ENCODE measurements around the gene RHBDF1. TPM values are rescaled to one million over a fixed set of nuclear protein-coding genes. Genes with fewer than 3 reads are reported as not detected.
A peak's percentile ranks its signal among the peaks of the same experiment; 100 is the strongest.

The RHBDF1 gene
- total and polyA plus RNA-seq, 8 donors = 33.4 to 50.0 (median 39.7) TPM

DNA sequence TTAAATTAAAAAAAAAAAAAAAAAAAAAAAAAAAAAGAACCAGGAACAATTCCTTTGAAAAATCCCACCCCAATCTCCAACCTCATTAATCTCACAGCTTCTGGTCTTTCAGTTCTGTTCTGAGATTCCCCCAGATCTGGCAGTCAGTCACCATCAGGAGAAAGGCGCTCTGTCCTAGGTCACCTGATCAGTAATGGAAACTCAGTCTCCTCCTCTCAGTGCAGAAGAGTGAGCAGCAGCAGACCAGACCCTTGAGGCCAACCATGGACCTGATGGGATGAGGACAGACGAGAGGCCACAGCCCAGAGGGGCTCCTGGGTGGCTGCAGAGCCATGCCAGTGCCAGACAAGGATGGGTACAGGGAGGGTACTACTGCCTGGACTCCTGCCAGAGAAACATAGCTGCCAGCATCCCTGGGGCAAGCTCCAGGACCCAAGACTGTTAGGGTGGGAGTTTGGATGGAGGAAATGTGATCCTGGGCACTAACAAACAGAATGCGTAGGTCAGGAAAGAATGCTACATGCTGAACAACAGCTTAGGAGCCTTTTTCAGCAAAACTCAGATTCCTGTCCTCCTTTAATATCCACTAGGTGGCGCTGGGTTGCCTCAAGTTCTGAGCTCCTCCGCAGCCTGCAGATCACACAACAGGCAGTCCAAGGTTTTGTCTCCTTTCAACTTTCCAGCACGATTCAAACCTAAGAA, 34.3 kb upstream of the RHBDF1 start:
- intact Hi-C loops (cut with DNase I) = no loop called here
- Histone ChIP-seq H3K4me1 (peaks cover 0 to 4% of the 10 kb centered on the region in 2 donors), H3K36me3 (peaks cover 0 to 57% of the 10 kb centered on the region in 2 donors), H3K27ac (no peak overlapping the region), H3K27me3 (no peaks in the 10 kb centered on the region), H3K9me3 (no peaks in the 10 kb centered on the region), H3K4me3 (no peak overlapping the region)
- peak; percentile 65 to 72 for TF ChIP-seq CTCF (IDR thresholded peaks at IDR 0.05)
- peak in 2 of 4 donors; percentile 66 to 83 for DNase-seq
- peak; percentile 90 for ATAC-seq

GRCh38 chr16:105521-105920, 33.1 kb upstream of the RHBDF1 start:
- H3K27me3 ChIP-seq = no peaks in the 10 kb centered on the region
- H3K27ac ChIP-seq = no peak overlapping the region
- DNase-seq (no peak), ATAC-seq (no peak)
- H3K4me3 ChIP-seq = no peak overlapping the region
- intact Hi-C loops (cut with DNase I) = no loop called here
- TF ChIP-seq CTCF (IDR thresholded peaks at IDR 0.05) = no peak
- H3K4me1 ChIP-seq = peaks cover 0 to 4% of the 10 kb centered on the region in 2 donors
- H3K36me3 ChIP-seq = peaks cover 0 to 44% of the 10 kb centered on the region in 2 donors
- no peaks in the 10 kb centered on the region for H3K9me3 ChIP-seq

- H3K4me3 ChIP-seq = no peak overlapping the region
- intact Hi-C loops (cut with DNase I) = no loop called here
- peaks cover 0 to 38% of the 10 kb centered on the region in 2 donors for H3K36me3 ChIP-seq
- peaks cover 0 to 4% of the 10 kb centered on the region in 2 donors for H3K4me1 ChIP-seq
- no peaks in the 10 kb centered on the region for H3K27me3 ChIP-seq
- no peak for ATAC-seq
- DNase-seq = no peak
- H3K9me3 ChIP-seq = no peaks in the 10 kb centered on the region
- no peak for TF ChIP-seq CTCF (IDR thresholded peaks at IDR 0.05)
- H3K27ac ChIP-seq = no peak overlapping the region
These were observed 32.5 kb upstream of the RHBDF1 start for GRCh38 chr16:104928-105327.

DNA sequence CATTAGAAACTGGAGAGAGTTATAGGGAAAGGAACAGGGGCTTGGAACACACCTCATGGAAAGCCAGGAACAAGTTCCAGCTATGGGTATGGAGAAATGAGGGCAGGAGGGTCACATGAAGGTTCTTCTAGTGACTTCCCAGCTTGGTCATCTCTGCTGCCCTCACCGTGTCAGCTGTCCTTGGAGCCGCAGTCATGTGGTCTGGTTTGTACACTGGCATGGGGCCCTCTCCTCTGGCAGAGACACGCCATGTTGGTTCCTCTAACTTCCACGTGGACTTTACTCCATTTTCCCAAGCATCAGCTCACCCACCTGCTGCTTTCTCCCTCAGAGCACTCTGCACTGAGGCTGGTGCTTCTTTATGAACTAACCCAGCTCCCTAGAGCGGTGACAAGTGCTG, 31.9 kb upstream of the RHBDF1 start:
- no peak overlapping the region for H3K4me3 ChIP-seq
- H3K9me3 ChIP-seq = no peaks in the 10 kb centered on the region
- TF ChIP-seq CTCF (IDR thresholded peaks at IDR 0.05) = no peak
- H3K27ac ChIP-seq = no peak overlapping the region
- intact Hi-C loops (cut with DNase I) = no loop called here
- no peak for DNase-seq
- peaks cover 0 to 4% of the 10 kb centered on the region in 2 donors for H3K4me1 ChIP-seq
- H3K27me3 ChIP-seq = no peaks in the 10 kb centered on the region
- no peak for ATAC-seq
- H3K36me3 ChIP-seq = peaks cover 0 to 33% of the 10 kb centered on the region in 2 donors

DNA sequence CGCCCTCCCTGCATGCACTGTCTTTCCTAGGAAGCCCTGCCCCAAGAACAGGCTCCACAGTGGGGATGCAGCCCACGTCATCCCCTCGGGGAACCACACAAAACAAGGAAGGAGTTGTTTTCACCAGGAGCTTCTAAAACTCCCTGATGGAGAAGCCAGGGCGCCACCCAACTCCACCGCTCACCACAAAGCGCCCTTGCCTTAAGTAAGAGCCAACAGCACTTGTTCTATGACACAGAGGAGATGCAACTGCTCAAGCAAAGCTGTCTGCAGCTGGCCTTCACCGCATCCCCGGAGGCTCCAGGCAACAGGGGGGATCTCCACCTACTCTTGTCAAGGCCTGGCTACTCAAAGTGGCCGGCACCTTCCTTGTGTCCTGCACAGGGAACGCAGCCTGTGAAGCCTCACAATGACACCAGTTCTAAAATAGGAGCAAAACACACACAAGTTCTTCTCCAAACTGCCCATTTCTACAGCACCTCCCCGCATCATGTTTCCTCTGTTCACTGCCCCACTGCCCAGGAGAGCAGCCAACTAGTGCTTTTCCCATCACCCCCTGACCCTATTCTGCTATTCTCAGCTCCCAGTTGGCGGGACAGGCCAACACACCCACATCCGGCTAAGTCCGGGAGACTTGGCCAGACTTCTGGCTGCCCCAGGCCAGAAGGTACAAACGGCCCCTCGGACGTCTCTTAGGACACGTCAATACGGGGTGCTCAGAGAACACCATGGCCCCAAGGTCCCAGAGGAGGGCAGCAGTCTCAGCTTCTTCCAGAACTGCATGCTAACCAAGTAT, 29.8 kb upstream of the RHBDF1 start:
- no peak overlapping the region for H3K4me3 ChIP-seq
- intact Hi-C loops (cut with DNase I) = no loop called here
- peak; percentile 13 for ATAC-seq
- H3K4me1 ChIP-seq = peaks cover 4 to 11% of the 10 kb centered on the region in 2 donors
- H3K9me3 ChIP-seq = no peaks in the 10 kb centered on the region
- H3K27ac ChIP-seq = no peak overlapping the region
- no peaks in the 10 kb centered on the region for H3K27me3 ChIP-seq
- no peak for TF ChIP-seq CTCF (IDR thresholded peaks at IDR 0.05)
- H3K36me3 ChIP-seq = peaks cover 0 to 44% of the 10 kb centered on the region in 2 donors
- DNase-seq = peak in 2 of 4 donors; percentile 15 to 61

Data from left lung (tissue), 10 donors.